Measurements from ENCODE around the gene CD244. TPM values are rescaled to one million over a fixed set of nuclear protein-coding genes. Genes with fewer than 3 reads are reported as not detected.

CD244 gene
- total and polyA plus RNA-seq, 7 donors: 0.16 to 1.8 (median 0.36) TPM; not detected in 2

DNA sequence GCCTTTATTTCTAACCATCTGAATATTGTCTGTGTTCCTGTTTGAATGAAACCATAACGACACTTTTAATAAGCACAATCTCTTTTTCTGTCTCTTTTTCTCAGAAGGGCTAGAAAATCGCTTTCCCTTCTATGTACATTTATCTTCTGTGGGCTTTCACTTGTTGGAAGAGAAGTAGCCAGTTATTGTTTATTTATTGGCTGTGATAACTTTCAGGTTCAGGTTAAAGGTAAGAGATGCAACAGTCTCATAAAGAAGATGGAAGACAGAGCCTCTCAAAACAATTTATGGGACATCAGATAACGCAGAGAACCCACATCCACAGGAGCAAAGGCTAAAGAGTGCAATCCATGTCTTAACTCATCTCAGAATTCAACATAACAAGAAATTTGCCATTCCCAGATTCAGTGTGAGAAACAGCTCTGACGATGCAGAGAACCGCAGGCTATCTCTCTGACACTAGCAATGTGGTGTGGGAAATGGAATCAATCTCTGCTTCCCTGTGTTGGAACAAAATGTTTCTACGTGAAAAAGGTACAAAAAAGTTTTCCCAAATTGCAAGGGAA, 4.1 kb upstream of the CD244 start:
- H3K27me3 ChIP-seq: no peaks in the 10 kb centered on the region
- intact Hi-C loops (cut with DNase I): no loop called here
- no peak for DNase-seq
- no peaks in the 10 kb centered on the region for H3K9me3 ChIP-seq
- no peaks in the 10 kb centered on the region for H3K4me1 ChIP-seq
- H3K27ac ChIP-seq: no peak overlapping the region
- TF ChIP-seq EP300 (IDR thresholded peaks at IDR 0.05): no peak
- no peak for TF ChIP-seq POLR2A (IDR thresholded peaks at IDR 0.05)
- no peak for TF ChIP-seq POLR2AphosphoS5 (IDR thresholded peaks at IDR 0.05)
- TF ChIP-seq, protein P1, sequence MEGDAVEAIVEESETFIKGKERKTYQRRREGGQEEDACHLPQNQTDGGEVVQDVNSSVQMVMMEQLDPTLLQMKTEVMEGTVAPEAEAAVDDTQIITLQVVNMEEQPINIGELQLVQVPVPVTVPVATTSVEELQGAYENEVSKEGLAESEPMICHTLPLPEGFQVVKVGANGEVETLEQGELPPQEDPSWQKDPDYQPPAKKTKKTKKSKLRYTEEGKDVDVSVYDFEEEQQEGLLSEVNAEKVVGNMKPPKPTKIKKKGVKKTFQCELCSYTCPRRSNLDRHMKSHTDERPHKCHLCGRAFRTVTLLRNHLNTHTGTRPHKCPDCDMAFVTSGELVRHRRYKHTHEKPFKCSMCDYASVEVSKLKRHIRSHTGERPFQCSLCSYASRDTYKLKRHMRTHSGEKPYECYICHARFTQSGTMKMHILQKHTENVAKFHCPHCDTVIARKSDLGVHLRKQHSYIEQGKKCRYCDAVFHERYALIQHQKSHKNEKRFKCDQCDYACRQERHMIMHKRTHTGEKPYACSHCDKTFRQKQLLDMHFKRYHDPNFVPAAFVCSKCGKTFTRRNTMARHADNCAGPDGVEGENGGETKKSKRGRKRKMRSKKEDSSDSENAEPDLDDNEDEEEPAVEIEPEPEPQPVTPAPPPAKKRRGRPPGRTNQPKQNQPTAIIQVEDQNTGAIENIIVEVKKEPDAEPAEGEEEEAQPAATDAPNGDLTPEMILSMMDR (IDR thresholded peaks at IDR 0.05): no peak
- 73 to 79% methylated on average over 6 of the region's 6 CpGs for WGBS, 2 donors
- H3K4me3 ChIP-seq: no peak overlapping the region
- no peaks in the 10 kb centered on the region for H3K36me3 ChIP-seq

DNA sequence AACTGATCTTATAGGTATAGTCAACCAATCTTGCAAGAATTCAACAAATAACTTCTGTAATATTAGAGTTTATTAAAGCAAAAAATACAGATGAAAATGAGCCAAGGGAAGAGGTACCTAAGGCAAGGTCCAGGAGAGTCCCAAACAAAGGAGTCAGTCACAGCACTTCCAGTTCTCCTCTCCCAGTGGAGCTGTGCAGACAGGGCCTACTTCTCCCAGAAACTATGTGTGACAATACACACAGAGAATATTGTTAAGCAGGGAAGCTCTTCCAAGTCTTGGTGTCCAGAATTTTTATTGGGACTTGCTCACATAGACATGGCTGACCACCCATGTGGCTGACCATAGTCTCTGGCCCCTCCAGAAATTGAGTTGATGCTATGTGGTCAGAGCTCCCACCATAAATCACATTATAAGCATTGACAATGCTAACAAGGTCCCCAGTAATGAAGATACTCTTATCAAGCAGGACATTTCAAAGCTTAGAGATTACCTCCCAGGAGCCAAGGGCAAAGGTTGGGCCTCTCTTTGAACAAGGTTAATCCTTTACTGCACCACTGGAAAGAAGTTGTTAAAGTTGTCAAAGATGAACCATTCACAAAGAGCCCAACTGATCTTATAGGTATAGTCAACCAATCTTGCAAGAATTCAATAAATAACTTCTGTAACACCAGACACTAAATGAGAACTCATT, 3.5 kb upstream of the CD244 start:
- no peak overlapping the region for H3K4me3 ChIP-seq
- TF ChIP-seq, protein P1 (IDR thresholded peaks at IDR 0.05): no peak
- TF ChIP-seq POLR2AphosphoS5 (IDR thresholded peaks at IDR 0.05) (no peak), POLR2A (IDR thresholded peaks at IDR 0.05) (no peak), EP300 (IDR thresholded peaks at IDR 0.05) (no peak)
- no peak for DNase-seq
- no peaks in the 10 kb centered on the region for H3K27me3 ChIP-seq
- no peaks in the 10 kb centered on the region for H3K36me3 ChIP-seq
- no peaks in the 10 kb centered on the region for H3K4me1 ChIP-seq
- H3K9me3 ChIP-seq: no peaks in the 10 kb centered on the region
- intact Hi-C loops (cut with DNase I): no loop called here
- no peak overlapping the region for H3K27ac ChIP-seq

DNA sequence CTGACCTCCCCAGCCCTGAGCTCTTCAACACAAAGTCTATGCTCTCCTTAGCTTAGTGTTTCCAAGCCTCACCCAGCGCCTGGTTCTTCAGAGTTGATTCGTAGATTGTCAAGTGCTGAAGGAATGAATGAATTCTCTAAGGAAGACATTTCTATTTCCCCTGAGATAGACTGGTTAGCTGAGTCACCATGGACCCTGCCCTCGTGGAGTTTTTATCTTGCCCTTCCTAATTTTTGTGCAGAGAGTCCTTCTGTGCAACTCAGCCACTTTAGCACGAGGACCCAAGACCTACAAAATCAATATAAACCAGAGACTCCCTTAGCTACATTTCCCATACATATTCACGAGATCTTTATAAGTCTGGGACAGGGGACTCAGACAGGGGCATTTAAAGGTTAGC, 2.6 kb upstream of the CD244 start:
- DNase-seq: no peak
- 78 to 80% methylated on average over 5 of the region's 5 CpGs for WGBS, 2 donors
- no peaks in the 10 kb centered on the region for H3K27me3 ChIP-seq
- H3K4me3 ChIP-seq: no peak overlapping the region
- intact Hi-C loops (cut with DNase I): no loop called here
- no peak for TF ChIP-seq POLR2AphosphoS5 (IDR thresholded peaks at IDR 0.05)
- TF ChIP-seq, protein P1 (IDR thresholded peaks at IDR 0.05): no peak
- no peak for TF ChIP-seq EP300 (IDR thresholded peaks at IDR 0.05)
- no peak for TF ChIP-seq POLR2A (IDR thresholded peaks at IDR 0.05)
- no peaks in the 10 kb centered on the region for H3K9me3 ChIP-seq
- no peaks in the 10 kb centered on the region for H3K36me3 ChIP-seq
- no peak overlapping the region for H3K27ac ChIP-seq
- H3K4me1 ChIP-seq: no peaks in the 10 kb centered on the region

DNA sequence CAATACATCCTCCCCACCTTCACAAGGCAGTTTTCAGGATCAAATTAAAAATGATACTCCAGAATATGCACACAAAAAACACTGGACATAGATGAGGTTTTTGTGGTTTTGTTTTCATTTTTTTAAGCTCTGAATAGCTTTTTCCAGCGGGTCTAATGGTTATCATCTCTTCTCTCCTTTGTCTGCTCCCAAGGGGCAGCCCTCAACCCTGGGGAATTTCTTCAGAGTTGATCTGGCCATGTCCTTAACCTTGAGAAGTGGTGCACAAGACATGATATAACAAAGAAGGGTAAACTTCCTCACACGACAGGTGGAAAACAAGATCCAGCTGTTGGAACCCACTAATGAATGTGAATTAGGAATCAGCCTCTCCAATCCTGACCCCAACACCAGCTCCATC, 1.5 kb upstream of the CD244 start:
- no peak overlapping the region for H3K4me3 ChIP-seq
- H3K27me3 ChIP-seq: no peaks in the 10 kb centered on the region
- no peaks in the 10 kb centered on the region for H3K36me3 ChIP-seq
- no peak for DNase-seq
- WGBS, 2 donors: 41 to 88% methylated on average over 2 of the region's 2 CpGs
- intact Hi-C loops (cut with DNase I): no loop called here
- H3K4me1 ChIP-seq: no peaks in the 10 kb centered on the region
- no peaks in the 10 kb centered on the region for H3K9me3 ChIP-seq
- no peak for TF ChIP-seq POLR2AphosphoS5 (IDR thresholded peaks at IDR 0.05)
- no peak for TF ChIP-seq POLR2A (IDR thresholded peaks at IDR 0.05)
- no peak for TF ChIP-seq EP300 (IDR thresholded peaks at IDR 0.05)
- TF ChIP-seq, protein P1 (IDR thresholded peaks at IDR 0.05): no peak
- H3K27ac ChIP-seq: no peak overlapping the region

DNA sequence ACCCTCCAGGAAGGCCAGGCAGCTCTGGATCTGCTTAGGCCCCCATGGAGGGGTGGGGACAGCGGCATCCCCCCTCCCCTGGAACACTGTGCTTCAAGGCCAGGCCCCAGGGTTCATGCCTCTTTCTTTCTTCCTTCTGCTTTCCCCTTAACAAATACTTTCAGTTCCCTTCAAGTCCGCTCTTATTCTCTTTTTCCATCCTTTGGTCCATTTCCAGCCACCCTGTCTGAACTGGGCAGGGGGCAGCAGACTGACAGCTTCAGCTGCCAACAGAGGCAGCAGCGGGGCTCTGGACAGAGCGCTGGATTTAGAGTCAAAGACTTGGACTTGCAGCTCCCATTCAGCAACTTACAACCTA, 1.1 kb upstream of the CD244 start:
- Histone ChIP-seq H3K27me3 (no peaks in the 10 kb centered on the region), H3K4me1 (no peaks in the 10 kb centered on the region), H3K4me3 (no peak overlapping the region), H3K36me3 (no peaks in the 10 kb centered on the region), H3K9me3 (no peaks in the 10 kb centered on the region), H3K27ac (no peak overlapping the region)
- intact Hi-C loops (cut with DNase I): no loop called here
- no peak for DNase-seq
- no peak for TF ChIP-seq POLR2A (IDR thresholded peaks at IDR 0.05)
- TF ChIP-seq EP300 (IDR thresholded peaks at IDR 0.05): no peak
- TF ChIP-seq, protein P1 (IDR thresholded peaks at IDR 0.05): no peak
- no peak for TF ChIP-seq POLR2AphosphoS5 (IDR thresholded peaks at IDR 0.05)
- WGBS, 2 donors: 78 to 91% methylated on average over 4 of the region's 4 CpGs
